Keratinocyte (primary cell): Measurements from ENCODE around the gene TMEM258. TPM values are rescaled to one million over a fixed set of nuclear protein-coding genes. Genes with fewer than 3 reads are reported as not detected.

Experiments
- DNase-seq: peaks from one replicate; pipeline ENCODE4 v3.0.0-alpha.2; 2011; ENCODE audit warnings: low read depth, missing footprints, low spot score
- FAIRE-seq: peaks from 2 replicates; lab custom pipeline; 2011; peaks lifted over from hg19 to GRCh38; lab: Jason Lieb, UNC
- H2AFZ ChIP-seq: 2 replicates; pipeline ENCODE4 v1.6.0; 2012; ENCODE audit warnings: low read length, control low read depth, inconsistent platforms; ENCODE audit not compliant: control insufficient read depth
- H3K27ac ChIP-seq: 2 replicates; pipeline ENCODE4 v1.5.1; 2011; ENCODE audit warnings: low read length; ENCODE audit not compliant: control insufficient read depth, insufficient read depth
- H3K27me3 ChIP-seq: 3 replicates; pipeline ENCODE4 v1.6.0; 2011; ENCODE audit warnings: low read length; ENCODE audit not compliant: control insufficient read depth, insufficient read depth; ENCODE audit errors: extremely low read depth
- H3K36me3 ChIP-seq, 2 experiments: 2 replicates in 1 of 2; 3 replicates in 1 of 2; pipeline ENCODE4 v1.5.1; 2011; ENCODE audit warnings: low read length in 2 of 2, mild to moderate bottlenecking in 1 of 2; ENCODE audit not compliant: control insufficient read depth in 2 of 2, insufficient read depth in 2 of 2; ENCODE audit errors: extremely low read depth in 1 of 2
- H3K4me1 ChIP-seq: 3 replicates; pipeline ENCODE4 v1.5.1; 2011; ENCODE audit warnings: low read length; ENCODE audit not compliant: control insufficient read depth, insufficient read depth; ENCODE audit errors: extremely low read depth
- H3K4me2 ChIP-seq: 3 replicates; pipeline ENCODE4 v1.6.0; 2011; ENCODE audit warnings: low read depth, low read length; ENCODE audit not compliant: control insufficient read depth, insufficient read depth; ENCODE audit errors: extremely low read depth
- H3K4me3 ChIP-seq, 3 experiments: fragments of 200-600 bp in 1 of 3; sonication (generic) in 1 of 3; 2 replicates in 2 of 3; 3 replicates in 1 of 3; pipeline ENCODE4 v1.5.1; 2011 to 2016; ENCODE audit warnings: low read length in 3 of 3, mild to moderate bottlenecking in 3 of 3, control low read depth in 2 of 3, inconsistent platforms in 1 of 3, low read depth in 1 of 3, mixed read lengths in 1 of 3, mixed run types in 1 of 3, moderate library complexity in 1 of 3; ENCODE audit not compliant: control insufficient read depth in 2 of 3, insufficient read depth in 2 of 3; ENCODE audit errors: extremely low read depth in 1 of 3
- H3K79me2 ChIP-seq: 2 replicates; pipeline ENCODE4 v1.6.0; 2012; ENCODE audit warnings: low read length; ENCODE audit not compliant: control insufficient read depth, insufficient read depth
- H3K9ac ChIP-seq: 3 replicates; pipeline ENCODE4 v1.6.0; 2011; ENCODE audit warnings: low read length; ENCODE audit not compliant: control insufficient read depth, insufficient read depth; ENCODE audit errors: extremely low read depth
- H3K9me1 ChIP-seq: 3 replicates; pipeline ENCODE4 v1.6.0; 2011; ENCODE audit warnings: low read length; ENCODE audit not compliant: control insufficient read depth, insufficient read depth; ENCODE audit errors: extremely low read depth
- H3K9me3 ChIP-seq: 2 replicates; pipeline ENCODE4 v1.5.1; 2012; ENCODE audit warnings: low read depth, low read length; ENCODE audit not compliant: control insufficient read depth
- H4K20me1 ChIP-seq: 3 replicates; pipeline ENCODE4 v1.6.0; 2011; ENCODE audit warnings: low read length; ENCODE audit not compliant: control insufficient read depth, insufficient read depth; ENCODE audit errors: extremely low read depth
- EZH2 ChIP-seq: IDR thresholded peaks from one replicate; pipeline ENCODE4 v1.6.1; 2012; ENCODE audit warnings: inconsistent platforms, mild to moderate bottlenecking, low read length, moderate library complexity
- dilution Hi-C: fragments of 300-500 bp; cut with MboI; formaldehyde crosslinking; loops from one replicate; pipeline ENCODE4 v1.7.0; 2020; ENCODE audit warnings: low sequenced_read_pairs; ENCODE audit not compliant: extremely low pct_ligation_motif_present
- polyA plus RNA-seq, 5 experiments: library from polyadenylated mRNA; depleted of rRNA in 3 of 5; stranded (reverse) in 3 of 5; stranded (forward) in 1 of 5; unstranded in 1 of 5; fragments of >200 nt; gene quantifications; 1 replicate in 1 of 5; 2 replicates in 3 of 5; 3 replicates in 1 of 5; pipeline versions ENCODE4 v1.2.1 to v1.2.3, GENCODE V29; 2011 to 2012; ENCODE audit warnings: missing spikeins in 2 of 5, low read depth in 1 of 5, low replicate concordance in 1 of 5
- TF ChIP-seq, protein P1 (sequence below), 3 experiments: IDR thresholded peaks in 1 of 3; conservative IDR thresholded peaks in 1 of 3; optimal IDR thresholded peaks in 1 of 3; 2 replicates in 2 of 3; 3 replicates in 1 of 3; pipeline versions ENCODE3 to v1.5.1; 2011; ENCODE audit warnings: low read length in 3 of 3, mild to moderate bottlenecking in 3 of 3, moderate library complexity in 2 of 3, control low read depth in 1 of 3, inconsistent platforms in 1 of 3; ENCODE audit not compliant: insufficient read depth in 2 of 3; ENCODE audit errors: extremely low read depth in 1 of 3

The TMEM258 gene
- polyA plus RNA-seq, 1 donor (not counting 4 experiments of a cell fraction or from before 2014, with no cell fraction given) = 249 TPM

DNA sequence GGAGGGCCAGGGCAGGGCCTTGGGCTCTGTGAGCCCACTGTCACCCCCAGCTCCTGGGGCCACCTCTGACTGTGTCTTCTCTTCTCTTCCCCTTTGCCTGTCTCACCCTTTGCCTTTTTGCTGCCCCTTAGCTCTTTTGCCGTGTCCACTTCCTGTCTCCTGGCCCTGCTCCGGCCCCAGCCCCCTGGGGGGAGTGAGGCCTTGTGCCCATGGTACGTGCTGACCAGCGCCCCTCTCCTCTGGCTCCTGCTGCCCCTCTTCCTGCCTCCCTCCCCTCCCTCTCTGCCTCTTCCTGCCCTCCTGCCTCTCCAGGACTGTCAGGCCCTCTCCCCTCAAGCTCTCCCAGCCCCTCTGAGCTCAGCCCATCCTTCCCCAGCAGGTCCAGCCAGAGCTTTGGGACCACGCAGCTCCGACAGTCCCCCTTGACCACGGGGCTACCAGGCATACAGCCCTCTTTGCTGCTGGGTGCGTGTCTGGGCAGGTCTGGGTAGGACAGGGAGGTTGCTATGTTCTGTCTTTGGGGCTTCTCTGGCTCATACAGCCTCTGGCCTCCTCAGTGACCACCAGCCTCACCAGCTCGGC is 11.7 kb downstream of the TMEM258 start:
- H3K4me2 ChIP-seq = peak overlapping the region; percentile 8
- TF ChIP-seq EZH2 = no peak
- TF ChIP-seq, protein P1, sequence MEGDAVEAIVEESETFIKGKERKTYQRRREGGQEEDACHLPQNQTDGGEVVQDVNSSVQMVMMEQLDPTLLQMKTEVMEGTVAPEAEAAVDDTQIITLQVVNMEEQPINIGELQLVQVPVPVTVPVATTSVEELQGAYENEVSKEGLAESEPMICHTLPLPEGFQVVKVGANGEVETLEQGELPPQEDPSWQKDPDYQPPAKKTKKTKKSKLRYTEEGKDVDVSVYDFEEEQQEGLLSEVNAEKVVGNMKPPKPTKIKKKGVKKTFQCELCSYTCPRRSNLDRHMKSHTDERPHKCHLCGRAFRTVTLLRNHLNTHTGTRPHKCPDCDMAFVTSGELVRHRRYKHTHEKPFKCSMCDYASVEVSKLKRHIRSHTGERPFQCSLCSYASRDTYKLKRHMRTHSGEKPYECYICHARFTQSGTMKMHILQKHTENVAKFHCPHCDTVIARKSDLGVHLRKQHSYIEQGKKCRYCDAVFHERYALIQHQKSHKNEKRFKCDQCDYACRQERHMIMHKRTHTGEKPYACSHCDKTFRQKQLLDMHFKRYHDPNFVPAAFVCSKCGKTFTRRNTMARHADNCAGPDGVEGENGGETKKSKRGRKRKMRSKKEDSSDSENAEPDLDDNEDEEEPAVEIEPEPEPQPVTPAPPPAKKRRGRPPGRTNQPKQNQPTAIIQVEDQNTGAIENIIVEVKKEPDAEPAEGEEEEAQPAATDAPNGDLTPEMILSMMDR (optimal IDR thresholded peaks at IDR 0.05 in 1 of 3, IDR thresholded peaks at IDR 0.05 in 1 of 3, conservative IDR thresholded peaks at IDR 0.05 in 1 of 3; ENCODE audit: extremely low read depth in 1 of 3, insufficient read depth in 2 of 3, low read length in 3 of 3) = no peak
- H3K27ac ChIP-seq = no peak overlapping the region
- no peaks in the 10 kb centered on the region for H3K9me3 ChIP-seq
- no peak overlapping the region for H3K4me3 ChIP-seq
- no peak overlapping the region for H2AFZ ChIP-seq
- no peaks in the 10 kb centered on the region for H4K20me1 ChIP-seq
- H3K9ac ChIP-seq = no peak overlapping the region
- DNase-seq (no peak), FAIRE-seq (no peak)
- no peaks in the 10 kb centered on the region for H3K9me1 ChIP-seq
- H3K36me3 ChIP-seq = peaks cover 0 to 8% of the 10 kb centered on the region in 2 experiments
- peaks cover 11% of the 10 kb centered on the region for H3K4me1 ChIP-seq
- peaks cover 11% of the 10 kb centered on the region for H3K27me3 ChIP-seq
- dilution Hi-C loops = no loop called here
- H3K79me2 ChIP-seq = no peaks in the 10 kb centered on the region

DNA sequence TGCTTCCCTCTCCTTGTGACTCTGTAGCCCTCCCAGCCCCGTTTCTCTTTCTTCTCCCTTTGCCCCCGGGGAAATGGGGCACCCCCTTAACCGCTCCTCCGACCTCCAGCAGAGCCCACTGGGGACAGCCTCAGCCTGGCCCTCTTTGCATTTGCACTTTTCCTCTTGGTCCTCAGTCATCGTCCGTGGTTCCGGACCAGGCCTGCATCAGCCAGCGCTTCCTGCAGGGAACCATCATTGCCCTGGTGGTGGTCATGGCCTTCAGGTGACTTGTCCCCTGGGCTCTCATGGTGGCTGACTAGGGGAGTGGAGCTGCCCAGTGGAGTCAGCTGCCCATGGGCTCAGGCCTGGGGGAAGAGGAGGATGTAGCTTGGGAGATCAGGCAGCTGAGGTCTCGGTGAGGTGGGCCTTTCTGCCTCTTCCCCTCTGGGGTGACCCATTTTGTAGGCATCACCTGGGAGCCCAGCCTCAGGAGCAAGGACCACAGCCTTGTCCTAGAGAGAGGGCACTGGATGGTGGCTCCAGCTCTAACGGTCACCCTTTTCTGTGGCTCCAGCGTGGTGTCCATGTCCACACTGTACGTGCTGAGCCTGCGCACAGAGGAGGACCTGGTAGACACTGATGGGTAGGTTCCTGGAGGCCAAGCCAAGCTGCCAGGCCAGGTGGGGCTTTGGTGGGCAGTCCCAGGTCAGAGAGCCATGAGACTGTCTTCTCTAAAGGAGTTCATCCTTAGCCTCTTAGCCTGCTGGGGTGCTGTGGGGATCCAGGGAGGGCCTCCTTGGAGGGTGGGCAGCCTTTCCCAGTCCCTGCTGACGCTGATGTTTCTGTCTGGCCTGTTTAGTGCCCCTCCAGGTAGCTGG is 12.5 kb downstream of the TMEM258 start:
- peaks cover 11% of the 10 kb centered on the region for H3K4me1 ChIP-seq
- H3K4me2 ChIP-seq = no peak overlapping the region
- no peak overlapping the region for H3K9ac ChIP-seq
- FAIRE-seq = no peak
- no peaks in the 10 kb centered on the region for H3K9me3 ChIP-seq
- no peak for DNase-seq
- TF ChIP-seq EZH2 = no peak
- TF ChIP-seq, protein P1 (optimal IDR thresholded peaks at IDR 0.05 in 1 of 3, IDR thresholded peaks at IDR 0.05 in 1 of 3, conservative IDR thresholded peaks at IDR 0.05 in 1 of 3; ENCODE audit: extremely low read depth in 1 of 3, insufficient read depth in 2 of 3, low read length in 3 of 3) = no peak
- H3K4me3 ChIP-seq = no peak overlapping the region
- no peak overlapping the region for H3K27ac ChIP-seq
- no peaks in the 10 kb centered on the region for H3K79me2 ChIP-seq
- H3K9me1 ChIP-seq = no peaks in the 10 kb centered on the region
- H3K36me3 ChIP-seq = peaks cover 0 to 1% of the 10 kb centered on the region in 2 experiments
- no peak overlapping the region for H2AFZ ChIP-seq
- dilution Hi-C loops = no loop called here
- peaks cover 11% of the 10 kb centered on the region for H3K27me3 ChIP-seq
- no peaks in the 10 kb centered on the region for H4K20me1 ChIP-seq
